T-helper 1 cell (primary cell): ENCODE measurements around the gene DNAJB5.
A peak's percentile ranks its signal among the peaks of the same experiment; 100 is the strongest.
"Not testable (repeated sequence)": the region's sequence is repeated elsewhere in the genome, so short reads cannot be mapped to it uniquely, and the experiment has no call there.

Experiments
- DNase-seq, 5 donors: peaks; one replicate each; pipeline ENCODE4 v3.0.0-alpha.2; 2012 to 2020
- total RNA-seq, 4 donors: gene quantifications; one replicate each; lab custom pipeline; 2026; lab: John Stamatoyannopoulos, UW

Gene DNAJB5
- 0.80 to 2.0 (median 1.5) reads per million in 4 donors for total RNA-seq

- DNase-seq, result peak; percentile 94 to 99 (median 96)
Observed at GRCh38 chr9:34989003-34989945, at the start of gene DNAJB5. TSS of gene DNAJB5 (plus strand) at chr9:34989745. CDS start at chr9:34990631, 886 bp downstream.

GRCh38 chr9:34939989-34940388 is 49.6 kb upstream of the DNAJB5 start:
- not testable (repeated sequence) for DNase-seq

- DNase-seq, result no peak
Observed at GRCh38 chr9:34948451-34948850, 41.1 kb upstream of the DNAJB5 start.

- DNase-seq, result no peak
Observed at GRCh38 chr9:34954225-34954624, 35.3 kb upstream of the DNAJB5 start.

- not testable (repeated sequence) for DNase-seq
Observed at GRCh38 chr9:34956066-34956465, 33.5 kb upstream of the DNAJB5 start.

- no peak for DNase-seq
Observed at GRCh38 chr9:34956648-34957047, 32.9 kb upstream of the DNAJB5 start.

GRCh38 chr9:34957492-34958410 is 31.8 kb upstream of the DNAJB5 start, which contains the start of gene PHF24:
TSS of gene PHF24 (plus strand) at chr9:34958285. CDS start at chr9:34971299, 13,014 bp downstream.
- DNase-seq, result peak in 1 of 5 donors; percentile 29

GRCh38 chr9:34958411-34958982 is 31.0 kb upstream of the DNAJB5 start:
- DNase-seq, result no peak

- DNase-seq, result no peak
Observed at GRCh38 chr9:34959461-34959860, 30.1 kb upstream of the DNAJB5 start.

GRCh38 chr9:34961574-34962490 is 27.7 kb upstream of the DNAJB5 start:
- no peak for DNase-seq

GRCh38 chr9:34962546-34962945 is 27.0 kb upstream of the DNAJB5 start:
- no peak for DNase-seq

- DNase-seq, result no peak
Observed at GRCh38 chr9:34963552-34963951, 26.0 kb upstream of the DNAJB5 start.

GRCh38 chr9:34964458-34964857 is 25.1 kb upstream of the DNAJB5 start:
- no peak for DNase-seq

- no peak for DNase-seq
Observed at GRCh38 chr9:34971146-34971811, 18.3 kb upstream of the DNAJB5 start.

- no peak for DNase-seq
Observed at GRCh38 chr9:34974664-34975063, 14.9 kb upstream of the DNAJB5 start.

- no peak for DNase-seq
Observed at GRCh38 chr9:34976441-34976840, 13.1 kb upstream of the DNAJB5 start.

- DNase-seq, result no peak
Observed at GRCh38 chr9:34976992-34977391, 12.6 kb upstream of the DNAJB5 start.

GRCh38 chr9:34980181-34980761 is 9.3 kb upstream of the DNAJB5 start:
- DNase-seq, result no peak

- no peak for DNase-seq
Observed at GRCh38 chr9:34982361-34982760, 7.2 kb upstream of the DNAJB5 start.

GRCh38 chr9:34983209-34983608 is 6.3 kb upstream of the DNAJB5 start:
- peak in 1 of 5 donors; percentile 25 for DNase-seq

- peak in 1 of 5 donors; percentile 22 for DNase-seq
Observed at GRCh38 chr9:34984049-34984448, 5.5 kb upstream of the DNAJB5 start.
